HG02973 (cell line): ENCODE data around the gene ORC4.
A peak's percentile ranks its signal among the peaks of the same experiment; 100 is the strongest.

Experiments used
- ATAC-seq: cut with Tn5 transposase; IDR thresholded peaks from one replicate; pipeline ENCODE4 v1.9.1; 2021; ENCODE audit warnings: moderate library complexity; ENCODE audit not compliant: unreplicated experiment

The ORC4 gene

GRCh38 chr2:148020111-148021058 is at the start of gene ORC4:
ORC4 (minus strand) TSS chr2:148020737; CDS start chr2:147975958, 44,779 bp downstream.
- ATAC-seq, result peak; percentile 72

GRCh38 chr2:148067801-148068200 is 47.3 kb upstream of the ORC4 start:
- no peak for ATAC-seq

DNA sequence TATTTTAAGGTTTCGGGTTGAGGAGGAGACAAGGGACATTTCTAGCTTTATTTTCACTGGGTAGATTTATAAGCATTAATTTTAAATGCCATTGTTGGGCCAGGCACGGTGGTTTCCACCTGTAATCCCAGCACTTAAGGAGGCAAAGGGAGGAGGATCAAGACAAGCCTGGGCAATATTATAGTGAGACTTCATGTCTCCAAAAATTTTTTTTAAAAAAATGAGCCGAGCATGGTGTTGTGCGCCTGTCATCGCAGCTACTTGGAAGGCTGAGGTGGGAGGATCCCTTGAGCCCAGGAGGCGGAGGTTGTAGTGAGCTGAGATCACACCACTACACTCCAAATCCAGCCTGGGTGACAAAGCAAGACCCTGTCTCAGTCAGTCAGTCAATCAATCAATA is 45.4 kb upstream of the ORC4 start:
- ATAC-seq, result no peak

- no peak for ATAC-seq
Observed at GRCh38 chr2:148063633-148064032, 43.1 kb upstream of the ORC4 start.

GRCh38 chr2:148058641-148059040 is 38.1 kb upstream of the ORC4 start:
- ATAC-seq, result no peak

DNA sequence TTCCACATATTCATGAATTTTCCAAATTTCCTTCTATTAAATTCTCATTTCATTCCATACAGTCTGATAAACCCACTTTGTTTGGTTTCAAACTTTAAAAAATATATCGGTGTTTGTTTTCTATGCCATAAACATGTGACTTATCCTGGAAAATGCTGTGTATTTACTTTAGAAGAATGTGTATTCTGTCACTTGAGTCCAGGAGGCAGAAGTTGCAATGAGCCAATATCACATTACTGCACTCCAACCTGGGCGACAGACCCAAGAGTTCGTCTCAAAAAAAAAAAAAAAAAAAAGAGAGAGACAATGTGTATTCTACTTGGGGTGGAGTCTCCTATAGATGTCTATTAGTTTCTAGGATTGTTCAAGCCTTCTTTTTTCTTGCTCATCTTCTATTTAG is 32.1 kb upstream of the ORC4 start:
- ATAC-seq, result no peak

DNA sequence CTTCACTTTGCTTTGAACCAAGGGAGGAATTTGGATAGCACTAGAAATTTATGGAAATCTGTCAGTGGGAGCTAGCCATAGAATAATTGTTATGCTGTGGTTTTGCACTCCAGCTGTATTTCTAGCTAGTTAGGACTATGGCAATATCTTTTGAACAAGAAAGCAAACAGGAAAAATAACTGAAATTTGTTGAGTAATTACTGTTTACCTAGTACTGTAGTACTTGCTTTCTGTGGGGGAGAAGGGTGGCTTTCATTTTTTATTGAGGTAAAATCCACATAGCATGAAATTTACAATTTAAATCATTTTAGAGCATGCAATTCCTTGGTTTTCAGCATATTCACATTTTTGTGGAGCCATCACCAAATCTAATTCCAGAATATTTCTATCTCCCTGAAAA is 28.7 kb upstream of the ORC4 start:
- no peak for ATAC-seq

- ATAC-seq, result peak; percentile 58
Observed at GRCh38 chr2:148048475-148049221, 28.1 kb upstream of the ORC4 start.

- ATAC-seq, result no peak
Observed at GRCh38 chr2:148046802-148047201, 26.3 kb upstream of the ORC4 start.

DNA sequence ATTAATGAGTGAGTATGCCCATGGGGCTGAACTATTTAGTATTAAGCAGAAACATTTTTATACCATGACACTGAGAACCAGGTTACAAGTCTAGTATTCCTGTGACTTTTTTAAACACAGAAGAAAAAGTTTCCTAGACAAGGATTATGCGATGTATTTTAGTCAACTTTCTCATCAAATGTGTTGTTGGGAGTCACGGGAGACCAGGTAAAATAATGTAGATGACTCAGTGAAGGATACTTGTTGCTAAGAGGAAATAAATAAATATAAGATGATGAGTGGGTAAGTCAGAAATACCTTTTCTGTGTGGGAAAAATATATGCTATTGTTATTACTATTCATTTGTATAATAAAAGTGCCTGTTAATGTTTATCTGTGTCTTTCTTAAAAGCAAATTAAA is 23.8 kb upstream of the ORC4 start:
- no peak for ATAC-seq

DNA sequence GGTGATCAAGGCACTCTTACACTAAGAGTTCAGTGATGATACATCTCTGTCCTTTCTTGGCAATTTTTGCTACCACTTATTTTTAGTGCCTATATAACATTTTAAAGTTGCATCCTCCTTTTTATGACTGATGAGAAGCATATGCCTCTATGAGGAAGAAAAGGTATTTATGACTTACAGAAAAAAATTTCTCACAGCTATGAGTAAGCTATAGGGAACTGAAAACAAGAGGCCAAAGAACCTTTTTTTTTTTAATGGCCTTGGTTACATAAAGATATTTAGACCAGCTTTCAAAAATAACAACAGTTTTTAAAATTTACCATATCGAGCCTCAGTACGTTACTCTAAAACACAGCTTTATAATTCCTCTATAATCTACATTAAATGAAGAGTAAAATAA is 21.7 kb upstream of the ORC4 start:
- peak; percentile 95 for ATAC-seq

DNA sequence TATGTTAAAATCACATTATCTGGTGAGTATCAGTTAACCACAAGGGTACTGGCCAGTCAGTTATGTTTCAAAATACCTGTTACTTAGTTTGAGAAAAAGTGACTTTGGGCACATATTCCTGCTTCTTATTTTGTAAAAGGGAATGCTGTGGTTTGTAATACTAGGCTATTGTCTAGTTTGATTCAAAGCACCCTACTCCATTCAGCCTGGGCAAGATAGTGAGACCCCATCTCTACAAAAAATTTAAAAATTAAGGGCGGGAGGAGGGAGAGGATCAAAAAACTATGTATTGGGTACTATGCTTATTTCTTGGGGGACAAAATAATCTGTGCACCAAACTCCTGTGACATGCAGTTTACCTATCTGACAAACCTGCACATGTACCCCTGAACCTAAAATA is 19.2 kb upstream of the ORC4 start:
- ATAC-seq, result no peak

DNA sequence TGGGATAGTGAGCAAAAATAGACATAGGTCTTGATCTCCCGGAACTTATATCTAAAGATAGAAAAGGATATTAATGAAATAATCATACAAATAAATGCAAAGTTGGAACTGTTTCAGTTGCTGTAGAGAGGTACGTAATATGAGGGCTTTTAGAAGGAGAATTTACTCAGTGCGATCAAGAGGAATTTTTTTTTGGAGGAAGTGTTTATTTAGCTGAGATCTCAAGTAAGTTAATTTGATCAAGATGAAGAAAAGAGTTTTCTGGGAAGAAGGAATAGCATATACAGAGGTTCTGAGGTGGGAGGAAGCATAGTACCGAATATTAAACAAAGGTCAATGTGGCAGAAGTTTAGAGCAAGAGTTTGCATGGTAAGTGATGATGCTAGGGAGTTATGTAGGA is 11.7 kb upstream of the ORC4 start:
- no peak for ATAC-seq

GRCh38 chr2:148031152-148031551 is 10.6 kb upstream of the ORC4 start:
- no peak for ATAC-seq

GRCh38 chr2:148028781-148029180 is 8.2 kb upstream of the ORC4 start:
- ATAC-seq, result no peak

GRCh38 chr2:148027822-148028221 is 7.3 kb upstream of the ORC4 start:
- ATAC-seq, result no peak

- ATAC-seq, result no peak
Observed at GRCh38 chr2:148026573-148026972, 6.0 kb upstream of the ORC4 start.

DNA sequence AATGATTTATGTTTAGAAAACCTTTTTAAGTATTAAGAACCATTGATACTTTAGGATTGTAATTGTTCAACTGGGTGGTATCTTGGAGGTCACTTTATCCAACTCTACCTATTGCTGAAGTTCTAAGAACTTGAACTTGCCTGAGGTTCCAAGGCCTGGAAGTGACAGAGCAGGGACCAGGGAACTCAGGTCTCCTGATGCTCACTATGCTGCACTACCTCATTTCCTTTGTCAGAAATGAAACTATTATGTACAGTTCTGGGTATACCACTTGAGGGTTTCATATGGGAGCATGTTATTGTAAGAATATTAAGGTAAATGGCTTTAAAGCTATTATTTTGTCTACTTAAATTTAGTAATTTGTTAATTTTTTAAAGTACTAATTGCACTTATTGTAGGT is 3.3 kb upstream of the ORC4 start:
- ATAC-seq, result peak; percentile 27

DNA sequence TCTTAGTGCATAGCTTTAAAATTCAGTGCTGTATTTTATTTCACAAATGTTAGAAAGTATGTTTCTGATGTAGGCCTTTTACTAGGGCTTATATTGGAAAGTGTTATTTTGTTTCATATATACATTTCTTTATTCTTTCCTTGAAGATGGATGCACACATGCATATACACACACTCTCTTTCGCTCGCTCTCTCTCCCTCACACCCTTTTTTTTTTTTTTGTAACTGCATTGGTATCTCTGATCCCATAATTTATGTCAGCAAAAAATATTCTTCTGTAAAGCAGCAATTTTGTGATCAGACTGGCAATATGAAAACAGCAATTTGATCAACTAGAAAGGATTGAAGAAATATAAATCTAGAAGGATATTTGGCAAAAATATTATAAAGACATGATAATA is 2.3 kb upstream of the ORC4 start:
- ATAC-seq, result no peak

DNA sequence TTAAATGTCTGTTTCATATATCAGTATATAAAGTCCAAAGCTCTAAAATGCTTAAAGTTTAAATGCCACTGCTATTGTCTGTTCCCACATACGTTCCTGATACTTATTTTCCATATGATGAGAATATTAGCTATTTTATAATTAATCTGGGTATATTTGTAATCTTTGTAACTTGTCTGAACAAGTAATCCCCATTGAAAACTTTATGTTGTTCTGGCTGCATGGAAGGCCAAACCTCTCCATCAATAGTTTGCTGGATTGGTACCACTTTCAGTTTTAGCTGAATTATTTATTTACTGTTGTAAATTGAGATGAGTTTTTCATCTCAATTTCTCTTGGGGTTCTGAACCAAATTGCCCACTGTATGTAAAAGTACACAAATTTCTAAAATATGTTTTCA is 1.8 kb upstream of the ORC4 start:
- no peak for ATAC-seq

GRCh38 chr2:148021886-148022285 is 1.3 kb upstream of the ORC4 start:
- ATAC-seq, result no peak
